Suprapubic skin (tissue), 4 donors: Measurements from ENCODE around the gene RBKS. TPM values are rescaled to one million over a fixed set of nuclear protein-coding genes. Genes with fewer than 3 reads are reported as not detected.

Experiments used
- DNase-seq, 2 donors: peaks; one replicate each; pipeline ENCODE4 v3.0.0-alpha.2; 2019; ENCODE audit warnings: low spot score in 2 of 2
- H3K27ac ChIP-seq: fragments of 200-600 bp; sonication (generic); one replicate; pipeline ENCODE4 v1.5.1; 2019
- H3K27me3 ChIP-seq: fragments of 200-600 bp; sonication (generic); one replicate; pipeline ENCODE4 v1.5.1; 2019
- H3K36me3 ChIP-seq: fragments of 200-600 bp; sonication (generic); one replicate; pipeline ENCODE4 v1.5.1; 2019
- H3K4me1 ChIP-seq: fragments of 200-600 bp; sonication (generic); one replicate; pipeline ENCODE4 v1.5.1; 2019
- H3K4me3 ChIP-seq: fragments of 200-600 bp; sonication (generic); one replicate; pipeline ENCODE4 v1.5.1; 2019; ENCODE audit warnings: mild to moderate bottlenecking
- H3K9me3 ChIP-seq: fragments of 200-600 bp; sonication (generic); one replicate; pipeline ENCODE4 v1.5.1; 2019
- CTCF ChIP-seq, 2 donors: fragments of 200-600 bp in 1 of 2; fragments of 450-650 bp in 1 of 2; sonication (generic) in 1 of 2; IDR thresholded peaks; one replicate each; pipeline ENCODE4 v1.5.1; 2016 to 2019; ENCODE audit warnings: antibody characterized with exemption in 2 of 2, mild to moderate bottlenecking in 1 of 2, moderate library complexity in 1 of 2
- EP300 ChIP-seq: sonication (generic); formaldehyde crosslinking; IDR thresholded peaks from one replicate; pipeline ENCODE4 v1.6.1; 2017; ENCODE audit warnings: antibody characterized with exemption
- POLR2A ChIP-seq, 2 donors: fragments of 450-650 bp; IDR thresholded peaks; one replicate each; pipeline ENCODE4 v1.6.1; 2017; ENCODE audit warnings: antibody characterized with exemption in 2 of 2, mild to moderate bottlenecking in 2 of 2, moderate library complexity in 2 of 2
- POLR2AphosphoS5 ChIP-seq, 3 donors: sonication (generic); formaldehyde crosslinking; IDR thresholded peaks; one replicate each; pipeline ENCODE4 v1.6.1; 2017; ENCODE audit warnings: antibody characterized with exemption in 3 of 3
- WGBS: methylation state at CpG from one replicate; pipeline ENCODE4 v1.1.5; 2018; 5-methylcytosine and 5-hydroxymethylcytosine counted together
- total RNA-seq, 4 donors: library from RNA; depleted of rRNA; stranded (reverse); fragments of >200 nt; gene quantifications; one replicate each; pipeline ENCODE4 v1.1.0, GENCODE V29; 2016

Gene RBKS
- total RNA-seq, 4 donors from 2014 or later, result 1.0 to 2.2 (median 1.5) TPM

- Histone ChIP-seq H3K27me3 (no peaks in the 10 kb centered on the region), H3K9me3 (no peaks in the 10 kb centered on the region), H3K4me1 (peaks cover 3% of the 10 kb centered on the region), H3K27ac (no peak overlapping the region), H3K36me3 (no peaks in the 10 kb centered on the region), H3K4me3 (no peak overlapping the region)
- TF ChIP-seq EP300, result no peak
- TF ChIP-seq POLR2AphosphoS5 (IDR thresholded peaks at IDR 0.05), result no peak
- TF ChIP-seq CTCF (IDR thresholded peaks at IDR 0.05), result no peak
- TF ChIP-seq POLR2A (IDR thresholded peaks at IDR 0.05), result no peak
- DNase-seq, result no peak
- 86% methylated on average over 1 of the region's 1 CpG for WGBS
Measured at GRCh38 chr2:27904405-27904665, 14.1 kb upstream of the RBKS start.

GRCh38 chr2:27903649-27904404 lies 13.6 kb upstream of the RBKS start:
- no peak for DNase-seq
- WGBS, result 90% methylated on average over 10 of the region's 10 CpGs

GRCh38 chr2:27903018-27903417 lies 12.8 kb upstream of the RBKS start:
- Histone ChIP-seq H3K4me1 (peaks cover 3% of the 10 kb centered on the region), H3K4me3 (no peak overlapping the region), H3K27ac (no peak overlapping the region), H3K27me3 (no peaks in the 10 kb centered on the region), H3K36me3 (no peaks in the 10 kb centered on the region), H3K9me3 (no peaks in the 10 kb centered on the region)
- DNase-seq, result no peak
- TF ChIP-seq CTCF (IDR thresholded peaks at IDR 0.05), result no peak
- no peak for TF ChIP-seq POLR2AphosphoS5 (IDR thresholded peaks at IDR 0.05)
- no peak for TF ChIP-seq POLR2A (IDR thresholded peaks at IDR 0.05)
- no peak for TF ChIP-seq EP300
- 73% methylated on average over 2 of the region's 2 CpGs for WGBS

More at GRCh38 chr2:27903649-27904404, 13.6 kb upstream of the RBKS start:
- TF ChIP-seq EP300, result no peak
- no peak for TF ChIP-seq POLR2A (IDR thresholded peaks at IDR 0.05)
- no peak for TF ChIP-seq POLR2AphosphoS5 (IDR thresholded peaks at IDR 0.05)
- TF ChIP-seq CTCF (IDR thresholded peaks at IDR 0.05), result no peak
- Histone ChIP-seq H3K4me1 (peaks cover 3% of the 10 kb centered on the region), H3K9me3 (no peaks in the 10 kb centered on the region), H3K36me3 (no peaks in the 10 kb centered on the region), H3K27me3 (no peaks in the 10 kb centered on the region), H3K4me3 (no peak overlapping the region), H3K27ac (no peak overlapping the region)

- no peaks in the 10 kb centered on the region for H3K9me3 ChIP-seq
- peaks cover under 1% of the 10 kb centered on the region for H3K36me3 ChIP-seq
- no peak for DNase-seq
- no peak overlapping the region for H3K27ac ChIP-seq
- 88% methylated on average over 1 of the region's 1 CpG for WGBS
- no peaks in the 10 kb centered on the region for H3K27me3 ChIP-seq
- H3K4me1 ChIP-seq, result peaks cover 3% of the 10 kb centered on the region
- TF ChIP-seq CTCF (IDR thresholded peaks at IDR 0.05) (no peak), POLR2AphosphoS5 (IDR thresholded peaks at IDR 0.05) (no peak), EP300 (no peak), POLR2A (IDR thresholded peaks at IDR 0.05) (no peak)
- no peak overlapping the region for H3K4me3 ChIP-seq
Measured at GRCh38 chr2:27902098-27902497, 11.9 kb upstream of the RBKS start.

GRCh38 chr2:27901234-27901633 lies 11.0 kb upstream of the RBKS start:
- no peak overlapping the region for H3K4me3 ChIP-seq
- DNase-seq, result no peak
- H3K4me1 ChIP-seq, result no peaks in the 10 kb centered on the region
- no peaks in the 10 kb centered on the region for H3K9me3 ChIP-seq
- 54% methylated on average over 1 of the region's 1 CpG for WGBS
- no peak overlapping the region for H3K27ac ChIP-seq
- no peaks in the 10 kb centered on the region for H3K27me3 ChIP-seq
- peaks cover 9% of the 10 kb centered on the region for H3K36me3 ChIP-seq
- no peak for TF ChIP-seq POLR2A (IDR thresholded peaks at IDR 0.05)
- no peak for TF ChIP-seq POLR2AphosphoS5 (IDR thresholded peaks at IDR 0.05)
- no peak for TF ChIP-seq EP300
- no peak for TF ChIP-seq CTCF (IDR thresholded peaks at IDR 0.05)
